OCI-LY1 (cell line): ENCODE results near the gene SRCIN1.

Experiments
- H2AFZ ChIP-seq: fragments of 200-600 bp; sonication (generic), shearing (Covaris generic); 2 replicates; pipeline ENCODE4 v1.6.0; 2014; ENCODE audit warnings: antibody characterized with exemption, mild to moderate bottlenecking, low read length
- H3F3A ChIP-seq: fragments of 200-600 bp; sonication (generic), shearing (Covaris generic); 2 replicates; pipeline ENCODE4 v1.6.0; 2014; ENCODE audit warnings: mild to moderate bottlenecking, antibody characterized with exemption, low read length, moderate library complexity; ENCODE audit not compliant: insufficient read depth
- H3K27ac ChIP-seq: fragments of 200-600 bp; sonication (generic); 2 replicates; pipeline ENCODE4 v1.5.1; 2014; ENCODE audit warnings: low read length, mixed run types, mild to moderate bottlenecking, low read depth; ENCODE audit not compliant: poor library complexity, severe bottlenecking
- H3K27me3 ChIP-seq: fragments of 200-600 bp; sonication (generic); 2 replicates; pipeline ENCODE4 v1.6.0; 2014; ENCODE audit warnings: antibody characterized with exemption, mild to moderate bottlenecking, low read length, moderate library complexity; ENCODE audit not compliant: insufficient read depth
- H3K36me3 ChIP-seq: fragments of 200-600 bp; sonication (generic); 2 replicates; pipeline ENCODE4 v1.6.1; 2014; ENCODE audit warnings: mild to moderate bottlenecking, antibody characterized with exemption, low read length, moderate library complexity, mixed read lengths; ENCODE audit not compliant: insufficient read depth
- H3K4me1 ChIP-seq: fragments of 200-600 bp; sonication (generic); 2 replicates; pipeline ENCODE4 v1.5.1; 2014; ENCODE audit warnings: mild to moderate bottlenecking, low read length, moderate library complexity; ENCODE audit not compliant: insufficient read depth, severe bottlenecking
- H3K4me2 ChIP-seq: fragments of 200-600 bp; sonication (generic), shearing (Covaris generic); 2 replicates; pipeline ENCODE4 v1.6.1; 2014; ENCODE audit warnings: low read length
- H3K4me3 ChIP-seq: fragments of 200-600 bp; sonication (generic); 2 replicates; pipeline ENCODE4 v1.5.1; 2014; ENCODE audit warnings: low read length, low read depth, mild to moderate bottlenecking, mixed read lengths; ENCODE audit not compliant: poor library complexity, severe bottlenecking
- H3K79me2 ChIP-seq: fragments of 200-600 bp; shearing (Covaris generic); 2 replicates; pipeline ENCODE4 v1.6.1; 2016; ENCODE audit warnings: mixed run types, low read length, mixed read lengths; ENCODE audit not compliant: insufficient read depth
- H3K9ac ChIP-seq: fragments of 200-600 bp; sonication (generic), shearing (Covaris generic); 2 replicates; pipeline ENCODE4 v1.6.1; 2014; ENCODE audit warnings: mild to moderate bottlenecking, low read length, mixed read lengths
- H3K9me2 ChIP-seq: fragments of 200-600 bp; sonication (generic), shearing (Covaris generic); 2 replicates; pipeline ENCODE4 v1.6.1; 2014; ENCODE audit warnings: low read depth, mild to moderate bottlenecking, low read length, mixed read lengths
- H3K9me3 ChIP-seq: fragments of 200-600 bp; shearing (Covaris generic); 2 replicates; pipeline ENCODE4 v1.6.1; 2014; ENCODE audit warnings: low read length, mixed read lengths
- H4K20me1 ChIP-seq: fragments of 200-600 bp; sonication (generic), shearing (Covaris generic); 2 replicates; pipeline ENCODE4 v1.6.0; 2016; ENCODE audit warnings: mild to moderate bottlenecking, low read length; ENCODE audit not compliant: insufficient read depth
- EZH2 ChIP-seq: fragments of 200-600 bp; sonication (generic), shearing (Covaris generic); IDR thresholded peaks from 2 replicates; pipeline ENCODE4 v1.8.0; 2017; ENCODE audit warnings: borderline replicate concordance, mixed run types, mild to moderate bottlenecking, antibody characterized with exemption, low read length, moderate library complexity, mixed read lengths
- TF ChIP-seq, protein P1 (sequence below): fragments of 200-600 bp; sonication (generic), shearing (Covaris generic); IDR thresholded peaks from 2 replicates; pipeline ENCODE4 v1.5.1; 2017; ENCODE audit warnings: mild to moderate bottlenecking, antibody characterized with exemption, low read length, moderate library complexity, mixed read lengths

The SRCIN1 gene

DNA sequence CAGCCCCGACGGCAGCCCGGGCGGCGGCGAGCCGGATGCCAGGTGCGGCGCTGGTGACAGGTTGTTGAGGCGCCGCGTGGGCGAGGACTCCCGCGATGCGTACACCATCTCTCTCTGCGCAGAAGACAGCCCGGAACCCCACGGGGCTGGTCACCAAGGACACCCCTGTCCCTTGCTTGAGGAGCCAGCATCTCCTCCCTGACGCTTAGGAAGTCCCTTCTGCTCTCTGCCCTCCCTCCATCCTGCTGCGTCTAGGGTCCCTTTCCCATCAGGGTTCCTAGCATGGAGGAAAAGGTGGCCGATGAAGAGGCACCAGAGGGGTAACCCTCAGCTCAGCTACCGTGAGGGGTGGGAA is 43.6 kb downstream of the SRCIN1 start:
- H3F3A ChIP-seq = no peaks in the 10 kb centered on the region
- no peak overlapping the region for H2AFZ ChIP-seq
- H3K9me2 ChIP-seq = no peaks in the 10 kb centered on the region
- no peak overlapping the region for H3K4me2 ChIP-seq
- H4K20me1 ChIP-seq = no peaks in the 10 kb centered on the region
- TF ChIP-seq, protein P1, sequence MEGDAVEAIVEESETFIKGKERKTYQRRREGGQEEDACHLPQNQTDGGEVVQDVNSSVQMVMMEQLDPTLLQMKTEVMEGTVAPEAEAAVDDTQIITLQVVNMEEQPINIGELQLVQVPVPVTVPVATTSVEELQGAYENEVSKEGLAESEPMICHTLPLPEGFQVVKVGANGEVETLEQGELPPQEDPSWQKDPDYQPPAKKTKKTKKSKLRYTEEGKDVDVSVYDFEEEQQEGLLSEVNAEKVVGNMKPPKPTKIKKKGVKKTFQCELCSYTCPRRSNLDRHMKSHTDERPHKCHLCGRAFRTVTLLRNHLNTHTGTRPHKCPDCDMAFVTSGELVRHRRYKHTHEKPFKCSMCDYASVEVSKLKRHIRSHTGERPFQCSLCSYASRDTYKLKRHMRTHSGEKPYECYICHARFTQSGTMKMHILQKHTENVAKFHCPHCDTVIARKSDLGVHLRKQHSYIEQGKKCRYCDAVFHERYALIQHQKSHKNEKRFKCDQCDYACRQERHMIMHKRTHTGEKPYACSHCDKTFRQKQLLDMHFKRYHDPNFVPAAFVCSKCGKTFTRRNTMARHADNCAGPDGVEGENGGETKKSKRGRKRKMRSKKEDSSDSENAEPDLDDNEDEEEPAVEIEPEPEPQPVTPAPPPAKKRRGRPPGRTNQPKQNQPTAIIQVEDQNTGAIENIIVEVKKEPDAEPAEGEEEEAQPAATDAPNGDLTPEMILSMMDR = no peak
- TF ChIP-seq EZH2 = no peak
- no peaks in the 10 kb centered on the region for H3K36me3 ChIP-seq
- no peak overlapping the region for H3K27ac ChIP-seq
- H3K4me1 ChIP-seq = peaks cover 18% of the 10 kb centered on the region
- H3K9me3 ChIP-seq = no peaks in the 10 kb centered on the region
- peaks cover 10% of the 10 kb centered on the region for H3K27me3 ChIP-seq
- H3K4me3 ChIP-seq = no peak overlapping the region
- no peaks in the 10 kb centered on the region for H3K79me2 ChIP-seq
- no peak overlapping the region for H3K9ac ChIP-seq

DNA sequence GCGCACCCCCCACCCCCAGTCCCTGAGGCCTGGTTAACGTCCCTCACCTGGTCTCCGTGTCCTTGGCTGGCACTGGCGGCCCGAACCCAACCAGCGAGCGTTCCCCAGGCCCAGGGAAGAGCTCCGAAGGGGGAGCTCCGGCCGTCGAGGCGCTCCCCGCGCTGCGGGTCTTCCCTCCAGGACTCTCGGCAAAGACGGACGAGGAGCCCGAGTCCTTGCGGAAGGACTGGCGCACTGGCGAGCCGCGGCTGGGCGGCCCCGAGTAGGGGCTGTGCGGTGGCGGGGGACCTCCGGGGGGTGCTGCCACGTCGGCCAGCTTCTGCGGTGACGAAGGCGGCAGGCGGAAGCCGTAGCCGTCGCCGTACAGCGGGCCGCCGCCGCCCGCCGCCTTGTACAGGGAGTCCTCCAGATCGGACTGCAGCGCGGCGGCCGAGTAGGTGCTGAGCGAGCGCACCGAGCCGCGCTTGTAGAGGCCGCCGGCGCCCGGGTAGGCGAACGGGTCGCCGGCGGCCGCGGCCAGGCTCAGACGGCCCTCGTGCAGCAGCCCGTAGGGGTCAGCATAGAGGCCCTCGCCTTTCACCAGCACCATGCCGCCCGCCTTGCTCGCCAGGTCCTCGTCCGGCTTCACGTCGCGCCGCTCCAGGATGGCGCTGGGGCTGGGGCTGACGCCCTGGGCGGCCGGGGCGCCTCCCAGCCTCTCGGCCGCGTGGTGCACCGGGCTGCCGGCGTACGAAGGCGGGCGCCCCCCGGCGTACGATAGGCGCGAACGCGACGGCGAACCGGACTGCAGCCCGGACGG is 44.1 kb downstream of the SRCIN1 start:
- H3K4me2 ChIP-seq = no peak overlapping the region
- no peak overlapping the region for H2AFZ ChIP-seq
- no peaks in the 10 kb centered on the region for H3F3A ChIP-seq
- H4K20me1 ChIP-seq = no peaks in the 10 kb centered on the region
- H3K9ac ChIP-seq = no peak overlapping the region
- no peaks in the 10 kb centered on the region for H3K9me3 ChIP-seq
- no peaks in the 10 kb centered on the region for H3K79me2 ChIP-seq
- no peaks in the 10 kb centered on the region for H3K9me2 ChIP-seq
- H3K36me3 ChIP-seq = no peaks in the 10 kb centered on the region
- no peak overlapping the region for H3K27ac ChIP-seq
- peaks cover 18% of the 10 kb centered on the region for H3K4me1 ChIP-seq
- no peak overlapping the region for H3K4me3 ChIP-seq
- TF ChIP-seq, protein P1 = no peak
- peaks cover 10% of the 10 kb centered on the region; the same call in 1 of the 2 replicates for H3K27me3 ChIP-seq

DNA sequence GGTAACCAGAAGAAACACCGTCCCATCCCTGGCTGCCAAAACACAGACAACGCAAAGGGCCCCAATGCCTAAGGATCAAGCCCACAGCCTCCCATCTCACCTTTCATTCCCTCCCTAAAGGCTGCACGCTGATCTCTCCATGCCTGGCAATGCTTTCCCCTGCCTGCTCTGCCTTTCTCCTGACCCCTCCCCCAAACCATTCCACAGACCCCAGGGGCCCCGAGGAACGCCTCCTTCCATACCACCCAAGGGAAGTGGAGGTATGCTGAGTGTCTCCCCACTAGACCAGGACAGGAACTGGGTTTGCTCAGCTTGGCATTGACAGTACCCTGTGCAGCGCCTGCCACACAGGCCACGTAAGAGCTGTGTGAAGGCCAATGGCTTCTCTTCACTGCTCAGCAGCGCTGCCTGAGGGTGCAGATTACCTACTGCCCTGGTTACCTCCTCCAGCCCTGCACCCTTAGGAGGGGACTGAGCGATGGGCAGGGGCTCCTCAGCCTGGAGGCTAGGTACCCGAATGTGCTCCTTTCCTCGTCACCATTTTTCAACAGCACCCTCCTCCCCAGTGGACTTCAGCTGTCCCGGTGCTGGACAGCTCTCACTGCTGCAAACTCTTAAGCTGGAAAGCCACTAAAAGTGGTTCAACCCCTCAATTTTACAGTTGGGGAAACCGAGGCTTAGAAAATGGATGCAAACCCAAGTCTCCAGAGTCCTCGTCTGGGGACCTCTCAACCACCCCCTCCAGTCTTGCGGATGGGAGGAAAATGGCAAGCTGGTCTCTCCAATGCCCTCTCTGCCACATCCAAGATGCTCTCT is 45.0 kb downstream of the SRCIN1 start:
- TF ChIP-seq, protein P1 = no peak
- TF ChIP-seq EZH2 = no peak
- no peak overlapping the region for H2AFZ ChIP-seq
- H3K4me2 ChIP-seq = no peak overlapping the region
- peaks cover 10% of the 10 kb centered on the region; the same call in 1 of the 2 replicates for H3K27me3 ChIP-seq
- no peaks in the 10 kb centered on the region for H3K9me2 ChIP-seq
- H3K9me3 ChIP-seq = no peaks in the 10 kb centered on the region
- H3K9ac ChIP-seq = no peak overlapping the region
- no peak overlapping the region for H3K27ac ChIP-seq
- H3K4me3 ChIP-seq = no peak overlapping the region
- no peaks in the 10 kb centered on the region for H3F3A ChIP-seq
- H3K4me1 ChIP-seq = peaks cover 18% of the 10 kb centered on the region
- H3K36me3 ChIP-seq = no peaks in the 10 kb centered on the region
- H3K79me2 ChIP-seq = no peaks in the 10 kb centered on the region
- no peaks in the 10 kb centered on the region for H4K20me1 ChIP-seq
